ENCODE measurements around the gene H6PD. TPM values are rescaled to one million over a fixed set of nuclear protein-coding genes. Genes with fewer than 3 reads are reported as not detected.

Gene H6PD
- total and polyA plus RNA-seq, 4 donors: 21.5 to 59.8 (median 32.9) TPM

DNA sequence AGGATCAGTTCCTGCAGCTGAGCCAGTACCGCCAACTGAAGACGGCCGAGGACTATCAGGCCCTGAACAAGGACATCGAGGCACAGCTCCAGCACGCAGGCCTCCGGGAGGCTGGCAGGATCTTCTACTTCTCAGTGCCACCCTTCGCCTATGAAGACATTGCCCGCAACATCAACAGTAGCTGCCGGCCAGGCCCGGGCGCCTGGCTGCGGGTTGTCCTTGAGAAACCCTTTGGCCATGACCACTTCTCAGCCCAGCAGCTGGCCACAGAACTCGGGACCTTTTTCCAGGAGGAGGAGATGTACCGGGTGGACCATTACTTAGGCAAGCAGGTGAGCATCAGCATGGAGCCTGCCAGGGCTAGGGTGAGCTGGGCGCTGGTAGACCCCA, 10.7 kb downstream of the H6PD start:
- ATAC-seq (ENCODE audit: insufficient read depth, low FRiP score) (no peak), DNase-seq (no peak)
- TF ChIP-seq, protein P1, sequence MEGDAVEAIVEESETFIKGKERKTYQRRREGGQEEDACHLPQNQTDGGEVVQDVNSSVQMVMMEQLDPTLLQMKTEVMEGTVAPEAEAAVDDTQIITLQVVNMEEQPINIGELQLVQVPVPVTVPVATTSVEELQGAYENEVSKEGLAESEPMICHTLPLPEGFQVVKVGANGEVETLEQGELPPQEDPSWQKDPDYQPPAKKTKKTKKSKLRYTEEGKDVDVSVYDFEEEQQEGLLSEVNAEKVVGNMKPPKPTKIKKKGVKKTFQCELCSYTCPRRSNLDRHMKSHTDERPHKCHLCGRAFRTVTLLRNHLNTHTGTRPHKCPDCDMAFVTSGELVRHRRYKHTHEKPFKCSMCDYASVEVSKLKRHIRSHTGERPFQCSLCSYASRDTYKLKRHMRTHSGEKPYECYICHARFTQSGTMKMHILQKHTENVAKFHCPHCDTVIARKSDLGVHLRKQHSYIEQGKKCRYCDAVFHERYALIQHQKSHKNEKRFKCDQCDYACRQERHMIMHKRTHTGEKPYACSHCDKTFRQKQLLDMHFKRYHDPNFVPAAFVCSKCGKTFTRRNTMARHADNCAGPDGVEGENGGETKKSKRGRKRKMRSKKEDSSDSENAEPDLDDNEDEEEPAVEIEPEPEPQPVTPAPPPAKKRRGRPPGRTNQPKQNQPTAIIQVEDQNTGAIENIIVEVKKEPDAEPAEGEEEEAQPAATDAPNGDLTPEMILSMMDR (IDR thresholded peaks at IDR 0.05; ENCODE audit: control extremely low read depth, extremely low read depth): no peak
- Histone ChIP-seq H3K9ac (ENCODE audit: insufficient read depth in 1 of 2, low read length in 2 of 2) (no peak overlapping the region), H3K9me3 (ENCODE audit: control insufficient read depth in 4 of 4, insufficient read depth in 3 of 4, low read length in 3 of 4) (no peaks in the 10 kb centered on the region), H3K27me3 (ENCODE audit: control insufficient read depth in 3 of 3, insufficient read depth in 3 of 3, low read length in 2 of 3) (no peaks in the 10 kb centered on the region), H3K36me3 (ENCODE audit: control insufficient read depth in 4 of 4, insufficient read depth in 4 of 4, low read length in 4 of 4) (peaks cover 0 to 26% (median 14%) of the 10 kb centered on the region in 4 donors), H3K4me1 (ENCODE audit: control insufficient read depth in 5 of 5, insufficient read depth in 5 of 5, low read length in 5 of 5) (peaks cover 6 to 45% (median 14%) of the 10 kb centered on the region in 5 donors), H3K27ac (ENCODE audit: low read depth in 1 of 2, low read length in 1 of 2) (peak overlapping the region in 1 of 2 donors; percentile 83), H3K4me3 (no peak overlapping the region)
- 76 to 91% methylated on average over 15 of the region's 15 CpGs for WGBS, 2 donors

DNA sequence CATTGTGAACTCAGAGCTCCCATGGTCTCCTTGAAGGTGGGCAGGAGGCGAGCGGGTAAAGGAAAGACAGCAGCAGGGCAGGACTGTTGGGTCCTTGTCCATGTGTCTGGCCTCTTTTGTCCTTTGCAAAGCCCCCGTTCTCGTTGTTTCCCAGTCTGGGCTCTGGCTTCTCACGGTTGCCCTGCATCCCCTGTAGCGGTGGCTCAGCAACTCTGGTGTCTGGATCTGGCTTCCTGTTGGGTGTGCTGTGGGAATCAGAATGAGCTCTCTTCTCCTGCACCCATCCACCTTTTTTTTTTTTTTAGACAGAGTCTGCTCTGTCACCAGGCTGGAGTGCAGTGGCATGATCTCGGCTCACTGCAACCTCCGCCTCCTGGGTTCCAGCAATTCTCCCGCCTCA, 11.1 kb downstream of the H6PD start:
- Histone ChIP-seq H3K4me3 (no peak overlapping the region), H3K27me3 (ENCODE audit: control insufficient read depth in 3 of 3, insufficient read depth in 3 of 3, low read length in 2 of 3) (no peaks in the 10 kb centered on the region), H3K9me3 (ENCODE audit: control insufficient read depth in 4 of 4, insufficient read depth in 3 of 4, low read length in 3 of 4) (no peaks in the 10 kb centered on the region), H3K9ac (ENCODE audit: insufficient read depth in 1 of 2, low read length in 2 of 2) (no peak overlapping the region), H3K4me1 (ENCODE audit: control insufficient read depth in 5 of 5, insufficient read depth in 5 of 5, low read length in 5 of 5) (peaks cover 4 to 47% (median 19%) of the 10 kb centered on the region in 5 donors), H3K27ac (ENCODE audit: low read depth in 1 of 2, low read length in 1 of 2) (no peak overlapping the region), H3K36me3 (ENCODE audit: control insufficient read depth in 4 of 4, insufficient read depth in 4 of 4, low read length in 4 of 4) (peaks cover 0 to 26% (median 13%) of the 10 kb centered on the region in 4 donors)
- 91 to 94% methylated on average over 9 of the region's 9 CpGs for WGBS, 2 donors
- DNase-seq (no peak), ATAC-seq (ENCODE audit: insufficient read depth, low FRiP score) (no peak)
- TF ChIP-seq, protein P1 (IDR thresholded peaks at IDR 0.05; ENCODE audit: control extremely low read depth, extremely low read depth): no peak

DNA sequence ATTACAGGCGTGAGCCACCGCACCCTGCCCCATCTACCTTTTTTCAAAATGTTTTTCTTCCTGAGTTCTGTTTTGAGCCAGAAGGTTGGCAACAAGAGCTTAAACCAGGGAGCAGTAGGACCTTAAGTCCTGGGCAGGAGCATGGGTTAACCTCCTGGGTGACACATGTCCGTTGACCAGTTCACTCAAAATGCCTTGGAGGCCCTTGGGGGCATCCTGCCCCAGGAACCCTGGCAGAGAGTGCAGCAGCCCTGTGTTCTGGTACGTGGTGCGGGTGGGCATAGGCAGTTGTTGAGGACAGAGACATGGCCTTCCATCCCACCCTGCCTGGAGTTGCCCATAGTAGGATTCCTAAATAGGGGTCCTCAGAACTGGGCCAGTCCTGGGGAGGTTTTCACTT, 11.6 kb downstream of the H6PD start:
- Histone ChIP-seq H3K4me3 (no peak overlapping the region), H3K36me3 (ENCODE audit: control insufficient read depth in 4 of 4, insufficient read depth in 4 of 4, low read length in 4 of 4) (peaks cover 0 to 26% (median 13%) of the 10 kb centered on the region in 4 donors), H3K9ac (ENCODE audit: insufficient read depth in 1 of 2, low read length in 2 of 2) (no peak overlapping the region), H3K27ac (ENCODE audit: low read depth in 1 of 2, low read length in 1 of 2) (no peak overlapping the region), H3K4me1 (ENCODE audit: control insufficient read depth in 5 of 5, insufficient read depth in 5 of 5, low read length in 5 of 5) (peaks cover 3 to 48% (median 24%) of the 10 kb centered on the region in 5 donors), H3K27me3 (ENCODE audit: control insufficient read depth in 3 of 3, insufficient read depth in 3 of 3, low read length in 2 of 3) (no peaks in the 10 kb centered on the region), H3K9me3 (ENCODE audit: control insufficient read depth in 4 of 4, insufficient read depth in 3 of 4, low read length in 3 of 4) (no peaks in the 10 kb centered on the region)
- TF ChIP-seq, protein P1 (IDR thresholded peaks at IDR 0.05; ENCODE audit: control extremely low read depth, extremely low read depth): no peak
- WGBS, 2 donors: 96 to 100% methylated on average over 5 of the region's 5 CpGs
- no peak for ATAC-seq (ENCODE audit: insufficient read depth, low FRiP score)
- no peak for DNase-seq

Measured in lung (tissue), 12 donors.